ENCODE measurements around the gene CMTM2.
"Not testable (repeated sequence)": the region's sequence is repeated elsewhere in the genome, so short reads cannot be mapped to it uniquely, and the experiment has no call there.

CMTM2 gene

DNA sequence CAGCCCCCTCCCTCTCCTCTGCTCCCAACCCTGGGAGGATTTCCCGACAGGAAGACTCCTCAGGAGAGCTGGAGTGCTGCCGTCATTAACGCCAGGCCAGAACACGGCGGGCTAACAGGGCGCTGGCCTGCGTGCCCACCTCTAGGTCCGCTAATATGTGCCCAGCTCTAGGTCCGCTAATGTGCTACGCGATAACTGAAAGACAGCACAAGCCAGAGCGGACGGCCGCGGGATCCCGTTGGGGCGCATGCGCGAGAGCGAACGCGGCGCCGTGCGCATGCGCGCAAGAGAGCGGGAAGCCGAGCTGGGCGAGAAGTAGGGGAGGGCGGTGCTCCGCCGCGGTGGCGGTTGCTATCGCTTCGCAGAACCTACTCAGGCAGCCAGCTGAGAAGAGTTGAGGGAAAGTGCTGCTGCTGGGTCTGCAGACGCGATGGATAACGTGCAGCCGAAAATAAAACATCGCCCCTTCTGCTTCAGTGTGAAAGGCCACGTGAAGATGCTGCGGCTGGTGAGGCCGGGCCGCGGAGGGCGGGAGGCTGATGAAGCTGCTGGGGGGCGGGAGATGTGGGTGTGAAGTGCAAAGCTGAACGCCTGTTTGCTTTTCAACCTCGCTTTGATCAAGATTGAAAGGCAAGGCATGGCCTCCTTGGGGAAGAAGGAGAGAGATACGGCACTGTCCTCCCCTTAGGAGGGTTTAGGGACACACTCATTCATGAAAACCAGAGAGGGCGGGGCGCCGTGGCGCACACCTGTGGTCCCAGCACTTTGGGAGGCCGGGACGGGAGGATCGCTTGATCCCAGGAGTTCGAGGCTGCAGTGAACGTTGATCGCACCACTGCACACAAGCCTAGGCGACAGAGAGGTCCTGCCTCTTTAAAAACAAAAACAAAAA is 26.7 kb upstream of the CMTM2 start, which contains the start of gene CKLF:
CKLF (plus strand) TSS at position 291 of the 892 bp plus-strand sequence; CDS start at position 431, 140 bp downstream.
- DNase-seq: peak; percentile 95 to 98 (median 97)

DNA sequence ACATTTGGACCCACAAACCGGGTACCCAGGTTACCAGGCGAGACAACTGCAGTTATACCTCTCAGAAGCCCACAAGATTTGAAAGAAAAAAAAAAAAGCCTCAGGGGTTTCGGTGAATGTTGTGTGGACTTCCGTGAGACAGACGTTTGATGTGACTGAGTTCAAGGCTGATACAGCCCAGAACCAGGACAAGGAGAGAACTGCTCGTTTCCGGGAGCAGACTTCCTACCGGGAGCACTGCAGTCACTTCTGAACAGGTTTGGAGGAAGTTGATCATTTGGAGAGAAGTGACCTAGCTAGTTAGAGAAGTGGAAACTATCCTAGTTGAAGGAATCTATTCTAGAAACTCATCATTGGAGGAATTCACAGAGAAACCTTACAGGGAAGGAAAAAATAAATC is 26.0 kb upstream of the CMTM2 start:
- DNase-seq: peak in 3 of 4 experiments; percentile 34 to 48 (median 41)

DNA sequence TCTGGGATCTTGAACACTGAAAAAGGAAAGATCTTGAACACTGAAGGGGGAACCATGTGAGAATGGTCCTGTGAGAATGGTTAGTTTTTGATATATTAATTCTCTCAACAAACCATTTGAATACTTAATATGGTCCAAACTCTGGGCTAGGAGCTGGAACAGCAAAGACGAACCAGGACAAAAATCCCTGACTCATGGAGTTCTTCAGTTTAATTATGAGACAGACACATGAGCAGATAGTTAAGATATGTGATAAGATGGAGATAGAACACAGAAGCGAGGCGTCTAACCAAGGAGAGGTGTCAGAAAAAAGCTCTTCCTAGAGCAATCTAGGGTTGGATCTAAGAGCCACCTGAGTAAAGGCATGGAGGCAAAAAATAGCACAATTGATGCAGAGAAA is 25.2 kb upstream of the CMTM2 start:
- no peak for DNase-seq

DNA sequence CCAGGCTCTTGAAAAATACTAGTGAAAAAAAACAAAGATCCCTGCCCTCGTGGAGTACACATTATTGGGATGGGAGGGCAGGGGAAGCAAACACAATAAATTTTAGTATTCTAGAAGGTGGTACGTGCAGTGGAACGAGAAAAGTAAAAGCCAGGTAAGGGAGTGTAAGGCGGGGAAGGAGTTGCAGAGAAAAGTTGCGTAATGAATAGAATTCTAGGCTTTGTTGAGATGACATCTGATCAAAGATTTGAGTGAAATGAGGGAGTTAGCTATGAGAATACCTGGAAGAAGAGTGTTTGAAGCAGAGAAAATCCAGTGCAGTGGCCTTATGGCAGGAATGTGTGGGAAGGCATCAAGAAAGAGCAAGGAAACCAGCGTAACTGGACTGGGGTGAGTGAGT is 24.8 kb upstream of the CMTM2 start:
- no peak for DNase-seq

DNA sequence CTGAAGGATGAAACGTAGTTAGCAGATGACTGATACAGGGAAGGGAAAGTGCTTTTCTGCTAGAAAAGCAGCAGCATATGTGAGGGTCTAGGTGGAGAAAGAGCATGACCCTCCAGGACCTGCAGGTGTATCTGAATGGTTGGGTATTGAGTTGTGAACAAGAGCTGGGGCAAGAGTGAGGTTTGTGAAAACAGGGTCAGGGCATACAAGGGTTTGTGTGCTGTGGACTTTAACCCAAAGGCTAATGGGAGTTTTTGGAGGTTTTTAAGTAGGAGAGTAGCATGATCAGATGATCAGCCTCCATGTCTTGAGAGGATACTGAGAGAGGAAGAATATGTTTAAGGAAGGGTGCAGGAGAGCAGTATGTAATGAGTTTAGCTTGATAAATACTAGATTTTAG is 19.2 kb upstream of the CMTM2 start:
- no peak for DNase-seq

DNA sequence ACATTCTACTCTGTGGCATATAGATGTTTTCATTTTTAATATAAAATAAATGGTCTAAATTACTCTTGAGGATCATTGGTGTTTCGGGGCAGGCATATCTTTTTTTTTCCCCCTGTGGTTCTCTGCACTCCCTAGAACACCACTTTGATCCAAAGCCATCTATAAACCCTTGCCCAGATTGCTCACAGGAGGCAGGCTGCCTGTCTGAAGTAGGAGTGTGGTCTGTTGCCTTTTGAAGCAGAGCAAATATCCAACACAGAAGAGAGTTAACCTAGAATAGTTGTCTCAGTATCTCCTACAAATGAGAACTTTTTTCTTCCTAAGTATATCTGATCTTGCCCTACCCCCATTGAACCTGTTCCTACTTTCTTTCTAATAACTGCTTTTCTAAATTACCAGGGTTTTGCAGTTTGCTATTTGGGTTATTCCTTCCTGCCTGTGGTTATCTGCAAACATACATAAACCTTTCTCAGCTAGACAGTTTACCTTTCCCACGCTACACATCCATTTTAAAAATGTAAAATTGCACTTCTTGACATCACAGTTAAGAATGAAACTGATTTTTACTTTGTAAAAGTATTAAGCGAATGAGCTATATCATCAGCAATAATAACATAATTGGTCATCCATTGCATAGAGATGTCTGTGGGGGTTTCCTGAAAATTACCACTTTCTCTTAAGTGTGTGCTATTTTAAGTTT is 17.7 kb upstream of the CMTM2 start:
- DNase-seq: no peak

DNA sequence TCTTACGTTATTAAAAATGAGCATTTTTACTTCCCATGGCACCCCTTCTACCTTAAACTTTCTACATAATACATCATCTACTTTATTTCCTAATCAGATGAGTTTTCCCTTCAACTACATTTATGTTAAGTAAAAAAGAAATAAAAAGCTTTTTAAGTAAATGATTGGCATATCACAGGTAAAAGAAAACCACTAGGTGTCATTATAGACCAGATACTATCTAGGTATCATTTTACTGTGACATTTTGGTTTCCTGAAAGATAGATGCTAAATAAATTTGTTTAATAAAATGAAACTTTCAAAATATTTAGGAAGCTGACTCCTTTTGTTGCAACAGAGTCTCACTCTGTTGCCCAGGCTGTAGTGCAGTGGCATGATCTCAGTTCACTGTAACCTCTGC is 16.9 kb upstream of the CMTM2 start:
- no peak for DNase-seq

DNA sequence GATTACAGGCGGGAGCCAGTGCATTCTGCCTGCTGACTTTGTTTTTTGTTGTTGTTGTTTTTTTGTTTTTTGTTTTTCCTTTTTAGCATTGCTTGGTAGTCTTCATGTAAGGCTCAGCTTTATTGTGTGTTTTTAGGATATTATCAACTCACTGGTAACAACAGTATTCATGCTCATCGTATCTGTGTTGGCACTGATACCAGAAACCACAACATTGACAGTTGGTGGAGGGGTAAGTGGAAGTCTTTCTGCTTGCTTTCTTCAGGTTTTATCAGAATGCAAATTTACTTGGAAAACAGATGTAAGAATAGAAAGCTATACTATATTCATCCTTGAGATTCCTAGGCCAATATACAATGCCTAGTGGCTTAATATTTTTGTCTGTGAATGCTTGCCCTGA is 16.3 kb upstream of the CMTM2 start:
- no peak for DNase-seq

DNA sequence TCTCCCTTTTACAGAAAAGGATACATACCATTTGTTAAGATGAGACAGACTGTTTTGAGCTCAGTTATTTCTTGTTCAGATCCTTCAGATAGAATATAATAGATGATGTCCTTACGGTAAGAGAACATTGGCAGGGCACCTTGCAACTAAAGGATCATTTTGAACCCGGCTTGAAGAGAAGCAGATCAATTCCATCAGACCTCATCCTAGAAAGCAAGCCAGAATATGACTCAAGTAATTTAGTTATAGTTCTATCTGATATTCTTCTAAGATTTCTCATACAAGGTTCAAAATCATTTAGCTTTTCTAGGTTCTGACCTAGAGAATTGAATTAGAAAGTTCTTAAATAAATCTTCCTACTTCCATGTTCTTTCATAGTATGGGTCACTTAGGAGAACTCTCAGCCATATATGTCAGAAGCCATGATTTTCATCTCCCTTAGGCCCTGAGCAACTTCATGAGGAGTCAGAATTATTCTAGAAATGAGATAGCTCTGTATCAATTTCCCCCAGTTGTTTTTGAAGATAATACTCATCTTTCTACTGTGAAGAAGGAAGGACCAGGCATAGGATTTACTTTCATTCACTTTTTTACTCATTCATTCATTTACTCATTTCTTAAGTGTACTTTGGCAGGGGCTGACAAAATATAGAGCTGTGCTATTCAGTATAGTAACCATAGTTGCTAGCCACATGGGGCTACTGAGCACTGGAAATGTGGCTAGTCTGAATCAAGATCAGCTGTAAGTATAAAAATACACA is 15.5 kb upstream of the CMTM2 start:
- no peak for DNase-seq

DNA sequence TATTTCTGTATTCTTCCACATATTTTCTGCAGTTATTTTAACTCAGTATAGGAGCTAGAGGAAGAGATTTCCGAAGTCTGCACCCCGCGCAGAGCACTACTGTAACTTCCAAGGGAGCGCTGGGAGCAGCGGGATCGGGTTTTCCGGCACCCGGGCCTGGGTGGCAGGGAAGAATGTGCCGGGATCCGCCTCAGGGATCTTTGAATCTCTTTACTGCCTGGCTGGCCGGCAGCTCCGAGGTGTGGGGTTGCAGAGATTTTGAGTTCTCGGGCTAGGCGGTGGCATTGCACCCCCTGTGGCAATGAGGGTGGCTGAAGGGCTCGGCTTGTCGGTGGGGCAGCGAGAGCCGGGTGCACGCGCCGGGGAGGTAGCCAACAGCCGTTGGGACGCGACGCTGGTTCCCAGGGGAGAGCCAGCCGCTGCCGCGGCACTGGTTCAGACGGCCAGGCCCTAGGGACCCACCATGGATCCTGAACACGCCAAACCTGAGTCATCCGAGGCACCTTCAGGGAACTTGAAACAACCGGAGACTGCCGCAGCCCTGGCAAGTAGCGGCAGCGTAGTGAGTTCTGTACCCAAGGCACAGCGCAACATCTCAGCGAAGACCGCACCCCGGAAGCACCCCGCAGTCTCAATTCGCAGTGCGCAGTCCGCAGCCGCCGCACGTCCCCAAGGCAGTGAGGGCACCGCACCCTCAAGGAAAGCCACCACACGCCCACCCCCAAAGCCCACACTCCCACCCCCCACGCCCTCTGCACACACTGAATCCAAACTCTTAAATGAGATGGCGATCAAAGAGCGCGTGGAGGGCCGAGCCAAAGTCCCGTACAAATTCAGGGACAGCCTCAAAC is 13.0 kb upstream of the CMTM2 start, which contains the start of gene CMTM1:
CMTM1 (plus strand) TSS at position 389 of the 851 bp plus-strand sequence; CDS start at position 464, 75 bp downstream.
- no peak for DNase-seq

DNA sequence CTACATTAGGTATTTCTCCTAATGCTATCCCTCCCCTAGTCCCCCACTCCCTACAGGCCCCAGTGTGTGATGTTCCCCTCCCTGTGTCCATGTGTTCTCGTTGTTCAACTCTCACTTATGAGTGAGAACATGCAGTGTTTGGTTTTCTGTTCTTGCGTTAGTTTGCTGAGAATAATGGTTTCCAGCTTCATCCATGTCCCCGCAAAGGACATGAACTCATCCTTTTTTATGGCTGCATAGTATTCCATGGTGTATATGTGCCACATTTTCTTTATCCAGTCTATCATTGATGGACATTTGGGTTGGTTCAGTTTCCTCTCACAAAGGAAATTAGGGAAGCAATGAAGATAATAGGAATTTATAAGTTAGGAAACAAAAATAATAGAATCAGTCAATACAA is 12.0 kb upstream of the CMTM2 start:
- not testable (repeated sequence) for DNase-seq

DNA sequence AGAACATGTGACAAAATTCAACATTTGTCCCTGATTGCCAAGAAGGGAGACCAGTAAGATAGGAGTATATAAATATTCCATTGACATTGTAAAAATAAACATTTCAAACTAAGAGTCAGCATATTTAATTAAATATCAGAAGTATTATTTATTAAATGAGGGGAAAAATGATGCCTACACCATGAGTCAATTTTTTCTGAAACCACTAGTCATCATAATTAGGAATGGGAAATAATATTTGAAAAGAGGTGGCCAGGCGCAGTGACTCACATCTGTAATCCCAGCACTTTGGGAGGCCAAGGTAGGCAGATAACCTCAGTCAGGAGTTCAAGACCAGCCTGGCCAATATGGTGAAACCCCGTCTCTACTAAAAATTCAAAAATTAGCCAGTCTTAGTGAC is 10.9 kb upstream of the CMTM2 start:
- no peak for DNase-seq

DNA sequence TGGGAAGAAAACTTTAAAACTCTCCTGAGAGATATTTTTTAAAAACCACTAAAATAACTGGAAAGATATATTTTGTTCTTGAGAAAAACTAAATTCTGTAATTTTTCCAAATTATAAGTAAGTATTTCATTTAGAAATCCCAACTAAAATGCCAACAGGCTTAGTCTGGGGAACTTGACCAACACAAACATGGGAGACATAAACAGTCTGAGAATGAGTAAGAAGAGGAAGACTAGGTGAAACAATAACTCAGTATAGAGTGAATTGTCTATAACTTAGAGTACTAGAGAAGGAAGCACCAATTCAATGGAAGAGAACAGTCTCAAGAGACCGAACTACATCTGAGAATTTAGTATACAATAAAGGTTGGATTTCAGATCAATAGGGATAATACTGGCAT is 10.1 kb upstream of the CMTM2 start:
- no peak for DNase-seq

DNA sequence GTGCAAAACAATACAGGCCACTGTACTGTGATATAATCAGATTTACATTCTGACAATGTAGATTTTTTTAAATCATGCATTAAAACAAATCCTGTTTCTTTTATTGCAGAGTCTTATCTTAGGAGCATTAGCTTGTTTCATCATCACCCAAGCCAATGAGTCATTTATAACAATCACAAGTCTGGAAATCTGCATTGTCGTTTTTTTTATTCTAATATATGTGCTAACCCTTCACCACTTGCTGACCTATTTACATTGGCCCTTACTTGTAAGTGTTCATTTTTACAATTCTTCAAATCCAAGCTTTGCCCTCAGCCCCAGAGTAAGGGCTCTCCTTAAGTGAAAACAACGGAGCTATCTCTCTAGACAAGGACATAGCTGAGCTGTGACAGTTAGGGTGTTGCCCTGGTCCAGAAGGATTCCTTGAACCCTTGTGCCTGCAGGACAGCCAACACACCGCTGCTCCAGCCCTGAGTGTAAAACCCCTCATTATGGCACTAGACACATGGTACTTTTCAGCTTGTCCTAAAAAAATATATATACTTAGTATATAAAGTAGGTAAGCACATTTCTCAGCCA is 9.3 kb upstream of the CMTM2 start:
- peak in 3 of 4 experiments; percentile 19 to 66 (median 61) for DNase-seq

DNA sequence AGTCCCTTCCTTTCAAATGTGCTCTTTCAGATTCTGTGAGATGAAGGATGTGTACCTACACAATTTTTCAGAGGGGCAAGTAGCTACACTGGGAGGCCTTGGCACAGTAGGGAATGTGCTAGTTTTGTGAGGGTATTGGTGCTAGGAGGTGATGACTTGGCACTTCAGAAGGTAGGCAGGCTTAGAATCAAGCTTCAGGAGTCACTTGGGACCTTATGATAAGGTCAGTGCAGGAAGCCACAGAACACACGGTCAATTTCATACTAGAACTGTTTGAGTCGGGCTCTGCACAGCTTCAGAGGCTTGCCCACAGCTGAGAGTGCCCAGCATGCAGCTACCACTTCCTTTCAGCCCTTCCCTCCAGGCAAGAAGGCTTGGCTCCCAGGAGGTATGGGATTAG is 6.9 kb upstream of the CMTM2 start:
- no peak for DNase-seq

DNA sequence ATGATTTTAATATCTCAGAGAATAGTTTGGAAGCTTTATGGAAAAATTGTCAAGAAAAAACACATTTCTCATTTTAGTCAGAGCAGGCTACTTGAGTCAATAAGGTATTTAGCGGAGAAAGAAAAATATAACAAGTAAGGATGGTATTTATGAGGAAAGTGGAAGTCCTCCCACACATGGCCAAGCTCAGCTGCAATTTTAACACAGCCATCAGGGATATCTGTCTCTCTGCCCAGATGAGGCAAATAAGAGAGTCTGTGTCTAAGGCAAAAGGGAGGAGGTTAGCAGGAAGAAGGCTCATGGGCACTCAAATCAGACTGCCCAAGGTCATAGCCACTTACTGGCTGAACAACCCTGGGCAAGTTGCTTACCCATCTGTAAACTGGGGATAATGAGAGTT is 5.2 kb upstream of the CMTM2 start:
- peak in 3 of 4 experiments; percentile 52 to 60 (median 53) for DNase-seq

DNA sequence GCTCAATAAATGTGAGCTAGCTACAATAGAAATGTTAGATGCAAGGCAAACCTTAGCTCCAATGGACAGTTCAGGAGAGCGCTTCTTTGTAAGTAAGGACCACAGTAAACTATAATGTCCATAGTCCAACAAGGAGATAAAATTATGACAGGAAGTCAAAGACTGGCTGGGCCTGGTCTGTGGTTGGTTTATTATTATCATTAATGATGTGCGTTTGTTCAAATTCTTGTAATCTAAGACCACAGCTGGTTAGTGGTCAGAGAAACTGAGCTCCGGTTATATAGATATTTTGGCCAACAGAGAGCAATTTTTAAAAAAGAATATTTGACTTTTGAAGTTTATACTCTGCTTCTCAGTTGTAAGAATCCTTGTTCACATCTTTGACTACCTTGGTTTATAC is 4.7 kb upstream of the CMTM2 start:
- no peak for DNase-seq

DNA sequence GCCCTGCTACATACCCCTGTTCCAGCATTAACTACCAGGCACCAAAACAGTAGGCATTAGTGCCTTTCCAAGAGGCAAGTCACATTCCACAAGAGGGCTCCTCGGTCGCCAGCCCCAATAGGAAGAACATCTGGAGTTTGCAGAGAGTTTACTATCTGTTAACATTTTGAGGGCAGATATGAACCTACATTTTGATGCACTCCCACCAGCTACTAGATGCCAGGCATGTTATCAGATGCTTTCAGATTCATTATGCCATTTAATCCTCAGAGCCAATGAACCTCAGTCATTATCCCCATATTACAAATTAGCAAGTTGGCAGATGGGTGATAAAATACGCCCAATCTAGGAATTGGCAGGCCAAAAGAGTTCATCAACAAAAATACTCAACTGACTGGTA is 4.2 kb upstream of the CMTM2 start:
- DNase-seq: no peak

DNA sequence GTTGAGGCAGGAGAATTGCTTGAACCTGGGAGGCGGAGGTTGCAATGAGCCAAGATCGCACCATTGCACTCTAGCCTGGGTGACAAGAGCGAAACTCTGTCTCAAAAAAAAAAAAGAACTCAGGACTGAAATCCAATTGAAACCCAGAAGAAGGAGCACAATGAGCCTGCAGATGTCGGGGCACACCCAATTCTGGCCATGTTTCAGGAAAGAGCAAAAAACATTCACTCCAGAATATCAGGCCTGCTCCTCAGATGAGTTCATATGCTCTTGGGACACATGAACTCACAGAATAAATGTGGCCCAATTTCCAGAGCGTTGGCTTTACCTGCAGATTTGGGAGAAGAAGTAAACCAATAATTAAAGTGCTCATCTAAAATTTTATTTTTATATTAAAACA is 3.0 kb upstream of the CMTM2 start:
- DNase-seq: no peak

DNA sequence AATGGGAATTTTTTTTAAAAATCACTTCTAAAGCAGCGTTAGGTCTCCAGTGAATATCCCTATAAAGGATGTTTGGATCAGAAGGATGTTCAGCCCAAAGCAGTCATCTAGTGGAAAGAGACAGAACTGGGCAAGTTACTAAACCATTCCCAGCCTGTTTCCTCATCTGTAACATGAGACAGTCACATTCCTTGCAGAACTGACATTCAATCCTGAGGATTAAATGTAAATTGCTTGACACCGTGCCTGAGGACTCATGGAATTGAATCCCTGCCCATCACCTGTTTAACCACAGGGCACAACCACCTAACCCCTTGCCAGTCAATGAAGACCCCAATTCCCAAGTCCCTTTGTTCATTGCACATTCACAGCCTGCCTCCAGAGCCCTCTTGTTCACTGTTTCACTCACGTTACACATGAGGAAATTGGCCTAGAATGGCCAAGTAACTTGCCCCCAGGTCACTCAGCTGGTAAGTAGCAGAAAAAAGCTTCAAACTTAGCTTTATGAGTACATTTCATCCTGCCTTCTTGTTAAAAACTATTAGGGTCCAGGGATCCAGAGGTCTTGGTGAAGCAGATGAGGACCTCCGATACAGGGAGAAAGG is 1.4 kb downstream of the CMTM2 start:
- DNase-seq: peak in 1 of 4 experiments; percentile 24
